Activated CD8-positive, alpha-beta memory T cell treated with anti-CD3 and anti-CD28 coated beads, Interleukin-2, amount 50 U/mL, for 24 hours (primary cell): ENCODE results near the gene MFSD12.
"Not testable (repeated sequence)": the region's sequence is repeated elsewhere in the genome, so short reads cannot be mapped to it uniquely, and the experiment has no call there.

ENCODE experiments used
- DNase-seq: peaks from one replicate; pipeline ENCODE4 v3.0.0-alpha.2; 2020; ENCODE audit errors: extremely low read depth

Gene MFSD12

GRCh38 chr19:3584036-3584802 lies 26.8 kb upstream of the MFSD12 start:
- DNase-seq = not testable (repeated sequence)

- not testable (repeated sequence) for DNase-seq
These were observed 24.4 kb upstream of the MFSD12 start for GRCh38 chr19:3581792-3582191.

- DNase-seq = no peak
These were observed 23.0 kb upstream of the MFSD12 start for GRCh38 chr19:3580156-3580934.

GRCh38 chr19:3578390-3578789 lies 21.0 kb upstream of the MFSD12 start:
- DNase-seq = no peak

GRCh38 chr19:3577723-3578344 lies 20.4 kb upstream of the MFSD12 start:
- DNase-seq = no peak

GRCh38 chr19:3576696-3577443 lies 19.5 kb upstream of the MFSD12 start:
- DNase-seq = no peak

GRCh38 chr19:3575949-3576673 lies 18.7 kb upstream of the MFSD12 start:
- DNase-seq = no peak

GRCh38 chr19:3575260-3575741 lies 17.9 kb upstream of the MFSD12 start:
- DNase-seq = no peak

GRCh38 chr19:3573858-3574637 lies 16.7 kb upstream of the MFSD12 start:
- DNase-seq = peak; percentile 68

GRCh38 chr19:3573162-3573857 lies 15.9 kb upstream of the MFSD12 start:
- DNase-seq = no peak

- DNase-seq = no peak
These were observed 15.4 kb upstream of the MFSD12 start, which contains the start of gene HMG20B for GRCh38 chr19:3572855-3573161. Gene HMG20B (plus strand): TSS chr19:3572944. CDS start chr19:3573310, 366 bp downstream.

- DNase-seq = peak; percentile 99
These were observed 14.9 kb upstream of the MFSD12 start for GRCh38 chr19:3572132-3572854.

- no peak for DNase-seq
These were observed 13.2 kb upstream of the MFSD12 start for GRCh38 chr19:3570606-3571011.

- DNase-seq = not testable (repeated sequence)
These were observed 12.7 kb upstream of the MFSD12 start for GRCh38 chr19:3570042-3570441.

- no peak for DNase-seq
These were observed 7.8 kb upstream of the MFSD12 start for GRCh38 chr19:3565139-3565538.

GRCh38 chr19:3563709-3564524 lies 6.5 kb upstream of the MFSD12 start:
- no peak for DNase-seq

GRCh38 chr19:3556978-3557460 lies 367 bp downstream of the MFSD12 start:
- no peak for DNase-seq

GRCh38 chr19:3556423-3556977 lies 886 bp downstream of the MFSD12 start:
- DNase-seq = no peak
